ENCODE data around the gene ASIC5. TPM values are rescaled to one million over a fixed set of nuclear protein-coding genes. Genes with fewer than 3 reads are reported as not detected.

Gene ASIC5
- total RNA-seq, 4 donors from 2014 or later = not detected

DNA sequence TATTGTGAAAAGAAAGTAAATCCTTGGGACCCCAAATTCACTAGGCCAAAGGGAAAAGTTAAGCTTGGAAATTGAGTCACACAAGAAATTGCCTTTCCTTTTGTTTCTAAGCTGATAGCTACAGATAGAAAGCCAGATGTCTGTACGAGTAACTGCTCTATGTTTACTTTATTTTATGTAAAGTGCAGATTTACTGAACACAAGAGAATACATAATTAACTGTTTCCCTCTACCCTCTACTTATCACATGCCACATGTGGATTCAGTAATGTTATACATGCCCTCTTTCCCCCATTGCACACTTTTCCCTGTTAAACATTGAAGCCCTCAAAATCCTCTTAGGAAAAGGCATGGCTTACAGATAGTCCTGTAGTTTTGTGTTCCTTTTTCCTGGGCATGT is 21.0 kb upstream of the ASIC5 start:
- no peak for DNase-seq (ENCODE audit: extremely low spot score)
- H3K9me3 ChIP-seq = no peaks in the 10 kb centered on the region
- no peak overlapping the region for H3K27ac ChIP-seq (replicated peaks in 1 of 4)
- TF ChIP-seq, protein P1, sequence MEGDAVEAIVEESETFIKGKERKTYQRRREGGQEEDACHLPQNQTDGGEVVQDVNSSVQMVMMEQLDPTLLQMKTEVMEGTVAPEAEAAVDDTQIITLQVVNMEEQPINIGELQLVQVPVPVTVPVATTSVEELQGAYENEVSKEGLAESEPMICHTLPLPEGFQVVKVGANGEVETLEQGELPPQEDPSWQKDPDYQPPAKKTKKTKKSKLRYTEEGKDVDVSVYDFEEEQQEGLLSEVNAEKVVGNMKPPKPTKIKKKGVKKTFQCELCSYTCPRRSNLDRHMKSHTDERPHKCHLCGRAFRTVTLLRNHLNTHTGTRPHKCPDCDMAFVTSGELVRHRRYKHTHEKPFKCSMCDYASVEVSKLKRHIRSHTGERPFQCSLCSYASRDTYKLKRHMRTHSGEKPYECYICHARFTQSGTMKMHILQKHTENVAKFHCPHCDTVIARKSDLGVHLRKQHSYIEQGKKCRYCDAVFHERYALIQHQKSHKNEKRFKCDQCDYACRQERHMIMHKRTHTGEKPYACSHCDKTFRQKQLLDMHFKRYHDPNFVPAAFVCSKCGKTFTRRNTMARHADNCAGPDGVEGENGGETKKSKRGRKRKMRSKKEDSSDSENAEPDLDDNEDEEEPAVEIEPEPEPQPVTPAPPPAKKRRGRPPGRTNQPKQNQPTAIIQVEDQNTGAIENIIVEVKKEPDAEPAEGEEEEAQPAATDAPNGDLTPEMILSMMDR (IDR thresholded peaks at IDR 0.05) = no peak
- TF ChIP-seq POLR2AphosphoS5 (IDR thresholded peaks at IDR 0.05) (no peak), EP300 (IDR thresholded peaks at IDR 0.05) (no peak), POLR2A (IDR thresholded peaks at IDR 0.05; ENCODE audit: low read depth) (no peak)
- no peaks in the 10 kb centered on the region for H3K27me3 ChIP-seq
- H3K4me3 ChIP-seq = no peak overlapping the region
- 86% methylated on average over 1 of the region's 1 CpG for WGBS
- peaks cover 0 to 13% (median 0%) of the 10 kb centered on the region in 4 donors for H3K4me1 ChIP-seq
- H3K36me3 ChIP-seq = no peaks in the 10 kb centered on the region
- intact Hi-C loops (cut with DNase I) = no loop called here

GRCh38 chr4:155885666-155886065 is 19.6 kb upstream of the ASIC5 start:
- intact Hi-C loops (cut with DNase I) = no loop called here
- Histone ChIP-seq H3K27me3 (no peaks in the 10 kb centered on the region), H3K36me3 (no peaks in the 10 kb centered on the region), H3K27ac (replicated peaks in 1 of 4) (no peak overlapping the region), H3K9me3 (no peaks in the 10 kb centered on the region), H3K4me3 (no peak overlapping the region), H3K4me1 (peaks cover 0 to 13% (median 0%) of the 10 kb centered on the region in 4 donors)
- WGBS = 72% methylated on average over 6 of the region's 6 CpGs
- no peak for DNase-seq (ENCODE audit: extremely low spot score)
- no peak for TF ChIP-seq POLR2AphosphoS5 (IDR thresholded peaks at IDR 0.05)
- TF ChIP-seq EP300 (IDR thresholded peaks at IDR 0.05) = no peak
- TF ChIP-seq, protein P1 (IDR thresholded peaks at IDR 0.05) = no peak
- TF ChIP-seq POLR2A (IDR thresholded peaks at IDR 0.05; ENCODE audit: low read depth) = no peak

- intact Hi-C loops (cut with DNase I) = no loop called here
These were observed 17.8 kb upstream of the ASIC5 start for GRCh38 chr4:155883895-155884294.

DNA sequence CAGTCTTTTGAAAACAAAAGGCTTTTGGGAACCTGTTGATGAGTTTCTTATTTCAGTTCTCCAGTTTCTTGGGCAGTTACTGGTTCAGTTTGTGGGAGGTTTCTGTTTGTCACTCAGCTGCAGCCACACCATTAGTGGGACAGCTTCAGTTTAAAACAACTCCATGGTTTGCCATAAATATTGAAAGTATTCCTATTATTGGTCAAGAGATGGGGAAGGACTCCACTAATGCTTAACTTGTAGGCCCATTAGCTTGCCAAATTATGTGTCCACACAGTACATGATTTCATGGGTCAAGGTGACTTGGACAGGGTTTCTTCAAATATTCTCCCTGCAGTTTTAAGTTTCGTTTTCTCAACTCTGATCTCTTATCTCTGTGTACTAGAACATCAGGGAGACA is 15.5 kb upstream of the ASIC5 start:
- intact Hi-C loops (cut with DNase I) = no loop called here
- H3K9me3 ChIP-seq = no peaks in the 10 kb centered on the region
- no peaks in the 10 kb centered on the region for H3K27me3 ChIP-seq
- H3K36me3 ChIP-seq = no peaks in the 10 kb centered on the region
- H3K27ac ChIP-seq (replicated peaks in 1 of 4) = no peak overlapping the region
- DNase-seq (ENCODE audit: extremely low spot score) = no peak
- H3K4me3 ChIP-seq = no peak overlapping the region
- TF ChIP-seq EP300 (IDR thresholded peaks at IDR 0.05) (no peak), POLR2AphosphoS5 (IDR thresholded peaks at IDR 0.05) (no peak), POLR2A (IDR thresholded peaks at IDR 0.05; ENCODE audit: low read depth) (no peak)
- TF ChIP-seq, protein P1 (IDR thresholded peaks at IDR 0.05) = no peak
- no peaks in the 10 kb centered on the region for H3K4me1 ChIP-seq
- 73% methylated on average over 1 of the region's 1 CpG for WGBS

More at GRCh38 chr4:155883895-155884294, 17.8 kb upstream of the ASIC5 start:
- 81% methylated on average over 3 of the region's 3 CpGs for WGBS
- H3K4me3 ChIP-seq = no peak overlapping the region
- H3K27me3 ChIP-seq = no peaks in the 10 kb centered on the region
- no peaks in the 10 kb centered on the region for H3K36me3 ChIP-seq
- no peaks in the 10 kb centered on the region for H3K9me3 ChIP-seq
- no peak for DNase-seq (ENCODE audit: extremely low spot score)
- no peak for TF ChIP-seq EP300 (IDR thresholded peaks at IDR 0.05)
- TF ChIP-seq, protein P1 (IDR thresholded peaks at IDR 0.05) = no peak
- TF ChIP-seq POLR2A (IDR thresholded peaks at IDR 0.05; ENCODE audit: low read depth) = no peak
- no peak for TF ChIP-seq POLR2AphosphoS5 (IDR thresholded peaks at IDR 0.05)
- no peak overlapping the region for H3K27ac ChIP-seq (replicated peaks in 1 of 4)
- peaks cover 0 to under 1% (median 0%) of the 10 kb centered on the region in 4 donors for H3K4me1 ChIP-seq

- H3K36me3 ChIP-seq = no peaks in the 10 kb centered on the region
- no peak for DNase-seq (ENCODE audit: extremely low spot score)
- H3K4me1 ChIP-seq = no peaks in the 10 kb centered on the region
- H3K4me3 ChIP-seq = no peak overlapping the region
- no peak overlapping the region for H3K27ac ChIP-seq (replicated peaks in 1 of 4)
- no peaks in the 10 kb centered on the region for H3K27me3 ChIP-seq
- TF ChIP-seq, protein P1 (IDR thresholded peaks at IDR 0.05) = no peak
- TF ChIP-seq EP300 (IDR thresholded peaks at IDR 0.05) (no peak), POLR2AphosphoS5 (IDR thresholded peaks at IDR 0.05) (no peak), POLR2A (IDR thresholded peaks at IDR 0.05; ENCODE audit: low read depth) (no peak)
- H3K9me3 ChIP-seq = peaks cover 0 to 5% (median 0%) of the 10 kb centered on the region in 4 donors
- intact Hi-C loops (cut with DNase I) = no loop called here
These were observed 13.7 kb upstream of the ASIC5 start for GRCh38 chr4:155879767-155880166.

All from esophagus muscularis mucosa (tissue), 4 donors.